GM12878 (cell line): ENCODE measurements around the gene LSM5.

ENCODE experiments used
- DPF2 ChIP-seq: fragments of 450-650 bp; IDR thresholded peaks from 2 replicates; pipeline ENCODE4 v1.6.1; 2017; ENCODE audit warnings: mild to moderate bottlenecking
- EP300 ChIP-seq, 2 experiments: fragments of 150-350 bp in 1 of 2; IDR thresholded peaks; 2 replicates each; pipeline ENCODE4 v1.6.1; 2011 to 2012; ENCODE audit warnings: low read depth in 2 of 2, low read length in 2 of 2, borderline replicate concordance in 1 of 2, improper control_type of control experiment in 1 of 2, inconsistent platforms in 1 of 2; ENCODE audit not compliant: control insufficient read depth in 1 of 2
- ESRRA ChIP-seq: IDR thresholded peaks from 2 replicates; pipeline ENCODE4 v1.6.1; 2012; ENCODE audit warnings: mild to moderate bottlenecking, low read length, improper control_type of control experiment
- KAT2A ChIP-seq: conservative IDR thresholded peaks from 2 replicates; pipeline ENCODE4 v1.6.1; 2011; ENCODE audit warnings: low read depth, low read length; ENCODE audit not compliant: control insufficient read depth
- NRF1 ChIP-seq: conservative IDR thresholded peaks from 2 replicates; pipeline ENCODE4 v1.6.1; 2011; ENCODE audit warnings: mild to moderate bottlenecking, low read depth, low read length, improper control_type of control experiment
- POLR2A ChIP-seq: IDR thresholded peaks from 2 replicates; pipeline ENCODE4 v1.6.1; 2011; ENCODE audit warnings: low read depth, mild to moderate bottlenecking, low read length
- SREBF2 ChIP-seq: IDR thresholded peaks from 2 replicates; pipeline ENCODE4 v1.6.1; 2012; ENCODE audit warnings: mild to moderate bottlenecking, low read length
- TF ChIP-seq, protein P1 (sequence below), 3 experiments: IDR thresholded peaks in 2 of 3; conservative IDR thresholded peaks in 1 of 3; 2 replicates each; pipeline ENCODE4 v1.5.1; 2011; ENCODE audit warnings: low read depth in 3 of 3, low read length in 3 of 3, mild to moderate bottlenecking in 3 of 3, control low read depth in 2 of 3, moderate library complexity in 2 of 3, inconsistent platforms in 1 of 3, mixed read lengths in 1 of 3; ENCODE audit not compliant: control insufficient read depth in 2 of 3, insufficient read depth in 1 of 3; ENCODE audit errors: extremely low read depth in 1 of 3

DNA sequence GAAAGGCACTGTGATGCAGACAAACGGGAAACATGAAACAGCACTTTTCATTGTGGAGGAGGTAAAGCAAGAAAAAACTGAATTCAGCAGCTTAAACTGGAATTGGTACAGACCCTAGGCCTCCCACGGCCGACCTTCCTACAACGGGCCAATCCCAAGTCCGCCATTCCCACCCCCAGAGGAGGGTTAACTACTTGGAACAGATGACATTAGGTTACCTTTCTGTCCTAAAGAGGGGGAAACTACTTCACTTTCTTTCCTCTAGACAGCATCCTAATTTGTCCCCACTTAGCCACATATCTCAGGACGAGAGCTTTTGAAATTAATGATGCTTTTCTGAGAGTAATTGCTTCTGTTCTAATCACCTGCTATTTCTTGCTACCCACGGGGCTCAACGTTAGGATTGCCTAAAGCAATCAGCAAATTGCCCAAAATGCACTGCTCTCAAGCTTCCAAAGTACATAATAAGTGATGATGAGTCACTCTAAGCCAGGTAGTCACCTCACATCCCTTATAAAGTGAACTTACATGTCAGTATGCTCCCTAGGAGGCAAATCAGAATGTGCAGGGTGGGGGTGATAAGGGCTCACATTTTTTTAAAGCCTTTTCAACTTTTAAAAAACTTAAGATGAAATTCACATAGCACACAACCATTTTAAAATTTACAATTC lies 36.7 kb downstream of the LSM5 start:
- TF ChIP-seq ESRRA (no peak), NRF1 (no peak), EP300 (IDR thresholded peaks at IDR 0.05; ENCODE audit: borderline replicate concordance in 1 of 2, control insufficient read depth in 1 of 2, low read depth in 2 of 2, low read length in 2 of 2) (no peak), SREBF2 (no peak), KAT2A (no peak), POLR2A (no peak), DPF2 (no peak)
- TF ChIP-seq, protein P1, sequence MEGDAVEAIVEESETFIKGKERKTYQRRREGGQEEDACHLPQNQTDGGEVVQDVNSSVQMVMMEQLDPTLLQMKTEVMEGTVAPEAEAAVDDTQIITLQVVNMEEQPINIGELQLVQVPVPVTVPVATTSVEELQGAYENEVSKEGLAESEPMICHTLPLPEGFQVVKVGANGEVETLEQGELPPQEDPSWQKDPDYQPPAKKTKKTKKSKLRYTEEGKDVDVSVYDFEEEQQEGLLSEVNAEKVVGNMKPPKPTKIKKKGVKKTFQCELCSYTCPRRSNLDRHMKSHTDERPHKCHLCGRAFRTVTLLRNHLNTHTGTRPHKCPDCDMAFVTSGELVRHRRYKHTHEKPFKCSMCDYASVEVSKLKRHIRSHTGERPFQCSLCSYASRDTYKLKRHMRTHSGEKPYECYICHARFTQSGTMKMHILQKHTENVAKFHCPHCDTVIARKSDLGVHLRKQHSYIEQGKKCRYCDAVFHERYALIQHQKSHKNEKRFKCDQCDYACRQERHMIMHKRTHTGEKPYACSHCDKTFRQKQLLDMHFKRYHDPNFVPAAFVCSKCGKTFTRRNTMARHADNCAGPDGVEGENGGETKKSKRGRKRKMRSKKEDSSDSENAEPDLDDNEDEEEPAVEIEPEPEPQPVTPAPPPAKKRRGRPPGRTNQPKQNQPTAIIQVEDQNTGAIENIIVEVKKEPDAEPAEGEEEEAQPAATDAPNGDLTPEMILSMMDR (IDR thresholded peaks at IDR 0.05 in 2 of 3, conservative IDR thresholded peaks at IDR 0.05 in 1 of 3; ENCODE audit: control insufficient read depth in 2 of 3, extremely low read depth in 1 of 3, insufficient read depth in 1 of 3, low read depth in 3 of 3, low read length in 3 of 3): no peak
